HL-60 (cell line): ENCODE results near the gene CAGE1.

ENCODE experiments used
- CTCF ChIP-seq: IDR thresholded peaks from one replicate; pipeline ENCODE4 v1.5.1; 2011; ENCODE audit warnings: low read length, control low read depth, inconsistent platforms; ENCODE audit not compliant: insufficient read depth
- GABPA ChIP-seq: IDR thresholded peaks from 2 replicates; pipeline ENCODE4 v1.6.1; 2012; ENCODE audit warnings: low read depth
- POLR2AphosphoS5 ChIP-seq: IDR thresholded peaks from 2 replicates; pipeline ENCODE4 v1.6.1; 2012; ENCODE audit warnings: low read depth
- REST ChIP-seq: IDR thresholded peaks from 2 replicates; pipeline ENCODE4 v1.6.1; 2012; ENCODE audit warnings: low read depth; ENCODE audit not compliant: insufficient replicate concordance

- TF ChIP-seq CTCF (no peak), POLR2AphosphoS5 (no peak), REST (no peak), GABPA (no peak)
Observed at GRCh38 chr6:7300926-7301325, 88.6 kb downstream of the CAGE1 start.
